Liver (tissue), 9 donors: ENCODE data around the gene GSTM1. TPM values are rescaled to one million over a fixed set of nuclear protein-coding genes. Genes with fewer than 3 reads are reported as not detected.

Experiments
- DNase-seq: peaks from one replicate; pipeline ENCODE4 v3.0.0-alpha.2; 2017; ENCODE audit warnings: low spot score
- H3K27ac ChIP-seq, 2 donors: one replicate each; pipeline ENCODE4 v1.7.0; 2013; ENCODE audit warnings: inconsistent platforms in 2 of 2, low read length in 2 of 2, control low read depth in 1 of 2, low read depth in 1 of 2, mild to moderate bottlenecking in 1 of 2
- H3K27me3 ChIP-seq, 4 donors: one replicate each; pipeline versions ENCODE4 v1.6.1 to v1.7.0; 2013; ENCODE audit warnings: low read length in 3 of 4, inconsistent platforms in 1 of 4, mild to moderate bottlenecking in 1 of 4, moderate library complexity in 1 of 4; ENCODE audit not compliant: control insufficient read depth in 4 of 4, insufficient read depth in 4 of 4
- H3K36me3 ChIP-seq, 4 donors: one replicate each; pipeline versions ENCODE4 v1.6.1 to v1.7.0; 2013; ENCODE audit warnings: low read length in 3 of 4, mild to moderate bottlenecking in 3 of 4, low read depth in 1 of 4, moderate library complexity in 1 of 4; ENCODE audit not compliant: control insufficient read depth in 4 of 4, insufficient read depth in 3 of 4
- H3K4me1 ChIP-seq, 4 donors: one replicate each; pipeline versions ENCODE4 v1.6.1 to v1.7.0; 2013; ENCODE audit warnings: low read length in 3 of 4, mild to moderate bottlenecking in 3 of 4, moderate library complexity in 1 of 4; ENCODE audit not compliant: control insufficient read depth in 4 of 4, insufficient read depth in 4 of 4
- H3K4me3 ChIP-seq, 3 donors: one replicate each; pipeline versions ENCODE4 v1.6.1 to v1.7.0; 2013; ENCODE audit warnings: low read length in 3 of 3, control low read depth in 1 of 3, low read depth in 1 of 3, mild to moderate bottlenecking in 1 of 3
- H3K9ac ChIP-seq, 2 donors: one replicate each; pipeline ENCODE4 v1.7.0; 2013; ENCODE audit warnings: low read length in 2 of 2, mild to moderate bottlenecking in 2 of 2, moderate library complexity in 2 of 2, control low read depth in 1 of 2, low read depth in 1 of 2
- H3K9me3 ChIP-seq, 4 donors: one replicate each; pipeline versions ENCODE4 v1.6.1 to v1.7.0; 2013; ENCODE audit warnings: low read length in 3 of 4; ENCODE audit not compliant: control insufficient read depth in 4 of 4
- CTCF ChIP-seq: fragments of 150-350 bp; IDR thresholded peaks from 2 replicates; pipeline ENCODE4 v1.5.1; 2017; ENCODE audit warnings: improper control_type of control experiment, low read depth, low read length; ENCODE audit not compliant: missing input control
- EGR1 ChIP-seq, 2 donors: IDR thresholded peaks; 2 replicates each; pipeline ENCODE4 v1.6.1; 2016 to 2018; ENCODE audit warnings: antibody characterized with exemption in 2 of 2, low read depth in 2 of 2
- FOXA1 ChIP-seq: IDR thresholded peaks from 2 replicates; pipeline ENCODE4 v1.6.1; 2016; ENCODE audit warnings: antibody characterized with exemption
- FOXA2 ChIP-seq: IDR thresholded peaks from 2 replicates; pipeline ENCODE4 v1.6.1; 2016; ENCODE audit warnings: antibody characterized with exemption
- GABPA ChIP-seq, 2 donors: IDR thresholded peaks in 1 of 2; conservative IDR thresholded peaks in 1 of 2; 2 replicates each; pipeline ENCODE4 v1.6.1; 2016; ENCODE audit warnings: antibody characterized with exemption in 2 of 2, mild to moderate bottlenecking in 1 of 2, moderate library complexity in 1 of 2
- MAX ChIP-seq: IDR thresholded peaks from 2 replicates; pipeline ENCODE4 v1.6.1; 2016; ENCODE audit warnings: antibody characterized with exemption
- NR2F2 ChIP-seq: IDR thresholded peaks from 2 replicates; pipeline ENCODE4 v1.6.1; 2016; ENCODE audit warnings: antibody characterized with exemption
- RAD21 ChIP-seq, 2 donors: IDR thresholded peaks; 2 replicates each; pipeline ENCODE4 v1.6.1; 2016; ENCODE audit warnings: antibody characterized with exemption in 2 of 2, mild to moderate bottlenecking in 2 of 2
- REST ChIP-seq: IDR thresholded peaks from 2 replicates; pipeline ENCODE4 v1.6.1; 2016; ENCODE audit warnings: antibody characterized with exemption, mild to moderate bottlenecking
- RXRA ChIP-seq, 2 donors: IDR thresholded peaks; 2 replicates each; pipeline ENCODE4 v1.6.1; 2017 to 2018; ENCODE audit warnings: antibody characterized with exemption in 2 of 2, mild to moderate bottlenecking in 1 of 2
- TAF1 ChIP-seq: conservative IDR thresholded peaks from 2 replicates; pipeline ENCODE4 v1.6.1; 2016; ENCODE audit warnings: antibody characterized with exemption, mild to moderate bottlenecking
- WGBS: extraction: QIAGEN DNeasy Blood & Tissue Kit; methylation state at CpG from one replicate; pipeline ENCODE4 v1.1.7; 2013; 5-methylcytosine and 5-hydroxymethylcytosine counted together
- polyA plus RNA-seq, 2 donors: library from polyadenylated mRNA; stranded (reverse) in 1 of 2; unstranded in 1 of 2; fragments of 200-250 nt in 1 of 2; fragments of >200 nt in 1 of 2; fragmentation: Nextera tagmentation in 1 of 2; extraction: Ambion mirVana in 1 of 2; gene quantifications; one replicate each; pipeline versions ENCODE4 v1.2.1 to v1.2.3, GENCODE V29; 2013 to 2015
- total RNA-seq, 2 donors: library from RNA; depleted of rRNA; stranded (reverse); fragments of >200 nt; gene quantifications; one replicate each; pipeline ENCODE4 v1.2.3, GENCODE V29; 2014
- donor health status: healthy.
- donor health status: healthy.
- donor health status: healthy.
- donor health status: healthy.
- donor health status: healthy.

GSTM1 gene
- total and polyA plus RNA-seq, 4 donors, result 14.7 to 341 (median 247) TPM

- no peak for TF ChIP-seq REST
- TF ChIP-seq GABPA (IDR thresholded peaks at IDR 0.05 in 1 of 2, conservative IDR thresholded peaks at IDR 0.05 in 1 of 2), result no peak
- TF ChIP-seq MAX, result no peak
- TF ChIP-seq EGR1 (IDR thresholded peaks at IDR 0.05; ENCODE audit: low read depth in 2 of 2), result no peak
Observed at GRCh38 chr1:109661391-109661790, 26.2 kb upstream of the GSTM1 start (continued).

GRCh38 chr1:109664671-109665070 is 22.9 kb upstream of the GSTM1 start:
- peaks cover 0 to 15% (median 7%) of the 10 kb centered on the region in 4 donors for H3K36me3 ChIP-seq
- no peak overlapping the region for H3K9ac ChIP-seq
- DNase-seq, result no peak
- no peak overlapping the region for H3K27ac ChIP-seq
- 93% methylated on average over 1 of the region's 1 CpG for WGBS
- no peaks in the 10 kb centered on the region for H3K9me3 ChIP-seq
- no peak for TF ChIP-seq FOXA1
- no peak for TF ChIP-seq REST
- TF ChIP-seq RXRA (IDR thresholded peaks at IDR 0.05), result no peak
- no peak for TF ChIP-seq GABPA (IDR thresholded peaks at IDR 0.05 in 1 of 2, conservative IDR thresholded peaks at IDR 0.05 in 1 of 2)
- no peak for TF ChIP-seq NR2F2
- no peak for TF ChIP-seq FOXA2
- no peak for TF ChIP-seq CTCF
- no peak for TF ChIP-seq TAF1
- TF ChIP-seq RAD21 (IDR thresholded peaks at IDR 0.05), result no peak
- peaks cover 0 to 5% (median 0%) of the 10 kb centered on the region in 4 donors for H3K4me1 ChIP-seq
- H3K4me3 ChIP-seq, result no peak overlapping the region
- no peaks in the 10 kb centered on the region for H3K27me3 ChIP-seq
